ENCODE data around the gene CA9.

CA9 gene

GRCh38 chr9:35651956-35652828 is 21.5 kb upstream of the CA9 start:
- H3K4me3 ChIP-seq (ENCODE audit: low read depth, low read length): no peak overlapping the region

- no peak overlapping the region for H3K4me3 ChIP-seq (ENCODE audit: low read depth, low read length)
Observed at GRCh38 chr9:35652829-35653209, 20.9 kb upstream of the CA9 start.

GRCh38 chr9:35653611-35654010 is 20.1 kb upstream of the CA9 start:
- H3K4me3 ChIP-seq (ENCODE audit: low read depth, low read length): no peak overlapping the region

- no peak overlapping the region for H3K4me3 ChIP-seq (ENCODE audit: low read depth, low read length)
Observed at GRCh38 chr9:35656348-35656747, 17.4 kb upstream of the CA9 start.

GRCh38 chr9:35656831-35657545 is 16.7 kb upstream of the CA9 start:
- peak overlapping the region; percentile 33 for H3K4me3 ChIP-seq (ENCODE audit: low read depth, low read length)

GRCh38 chr9:35657546-35658136 is 16.1 kb upstream of the CA9 start, which contains the start of gene RMRP:
Gene RMRP, minus strand, starts transcription at chr9:35658019.
- peak within 1 kb of the TSS; percentile 85 for H3K4me3 ChIP-seq (ENCODE audit: low read depth, low read length)

- peak within 1 kb of the TSS; percentile 85 for H3K4me3 ChIP-seq (ENCODE audit: low read depth, low read length)
Observed at GRCh38 chr9:35658137-35658967, 15.4 kb upstream of the CA9 start, which contains the start of gene CCDC107. Gene CCDC107, plus strand, starts transcription at chr9:35658292. Its CDS starts 88 bp downstream, at chr9:35658380.

GRCh38 chr9:35658968-35659220 is 14.8 kb upstream of the CA9 start:
- H3K4me3 ChIP-seq (ENCODE audit: low read depth, low read length): peak overlapping the region; percentile 85

GRCh38 chr9:35659340-35659739 is 14.4 kb upstream of the CA9 start:
- peak overlapping the region; percentile 85 for H3K4me3 ChIP-seq (ENCODE audit: low read depth, low read length)

- no peak overlapping the region for H3K4me3 ChIP-seq (ENCODE audit: low read depth, low read length)
Observed at GRCh38 chr9:35660966-35661415, 12.7 kb upstream of the CA9 start.

GRCh38 chr9:35661756-35662350 is 11.9 kb upstream of the CA9 start:
- H3K4me3 ChIP-seq (ENCODE audit: low read depth, low read length): no peak overlapping the region

- no peak overlapping the region for H3K4me3 ChIP-seq (ENCODE audit: low read depth, low read length)
Observed at GRCh38 chr9:35662437-35662836, 11.3 kb upstream of the CA9 start.

- H3K4me3 ChIP-seq (ENCODE audit: low read depth, low read length): peak within 1 kb of the TSS; percentile 79
Observed at GRCh38 chr9:35664531-35665470, 8.9 kb upstream of the CA9 start, which contains the start of gene ARHGEF39. Gene ARHGEF39, minus strand, starts transcription at chr9:35665195. Its CDS starts 26 bp downstream, at chr9:35665169.

- no peak overlapping the region for H3K4me3 ChIP-seq (ENCODE audit: low read depth, low read length)
Observed at GRCh38 chr9:35665471-35665818, 8.3 kb upstream of the CA9 start.

- no peak overlapping the region for H3K4me3 ChIP-seq (ENCODE audit: low read depth, low read length)
Observed at GRCh38 chr9:35666045-35666444, 7.7 kb upstream of the CA9 start.

- H3K4me3 ChIP-seq (ENCODE audit: low read depth, low read length): no peak overlapping the region
Observed at GRCh38 chr9:35666549-35666948, 7.2 kb upstream of the CA9 start.

GRCh38 chr9:35667939-35668338 is 5.8 kb upstream of the CA9 start:
- H3K4me3 ChIP-seq (ENCODE audit: low read depth, low read length): no peak overlapping the region

- no peak overlapping the region for H3K4me3 ChIP-seq (ENCODE audit: low read depth, low read length)
Observed at GRCh38 chr9:35669331-35670145, 4.2 kb upstream of the CA9 start.

- H3K4me3 ChIP-seq (ENCODE audit: low read depth, low read length): no peak overlapping the region
Observed at GRCh38 chr9:35674025-35674361, 265 bp downstream of the CA9 start.

All from iPS-11a (cell line).